Colonic mucosa (tissue), 4 donors: Measurements from ENCODE around the gene IL36RN. TPM values are rescaled to one million over a fixed set of nuclear protein-coding genes. Genes with fewer than 3 reads are reported as not detected.
A peak's percentile ranks its signal among the peaks of the same experiment; 100 is the strongest.

Experiments used
- DNase-seq: peaks from one replicate; pipeline ENCODE4 v3.0.0-alpha.2; 2020
- H3K27ac ChIP-seq: fragments of 200-600 bp; one replicate; pipeline ENCODE4 v1.8.0; 2021
- H3K27me3 ChIP-seq: fragments of 200-600 bp; one replicate; pipeline ENCODE4 v1.8.0; 2021
- H3K36me3 ChIP-seq: fragments of 200-600 bp; one replicate; pipeline ENCODE4 v1.8.0; 2021
- H3K4me1 ChIP-seq: fragments of 200-600 bp; one replicate; pipeline ENCODE4 v1.8.0; 2021; ENCODE audit warnings: mild to moderate bottlenecking
- H3K4me3 ChIP-seq: fragments of 200-600 bp; one replicate; pipeline ENCODE4 v1.8.0; 2021
- H3K9ac ChIP-seq, 2 donors: one replicate each; pipeline ENCODE4 v1.7.0; 2013; ENCODE audit warnings: control low read depth in 2 of 2, low read depth in 2 of 2, low read length in 2 of 2
- H3K9me3 ChIP-seq: fragments of 200-600 bp; one replicate; pipeline ENCODE4 v1.8.0; 2021
- CTCF ChIP-seq: fragments of 200-600 bp; IDR thresholded peaks from one replicate; pipeline ENCODE4 v1.8.0; 2022; ENCODE audit warnings: antibody characterized with exemption, mild to moderate bottlenecking
- intact Hi-C: fragments of 100-400 bp; cut with DNase I; formaldehyde crosslinking; loops from one replicate; pipeline ENCODE4 v1.14.1; 2022
- total RNA-seq, 2 donors: library from RNA; stranded (reverse); fragmentation: NEBNext Ultra II Directional in 1 of 2; extraction: Animal tissue kit (Norgen Biotek cat#: 25700) in 1 of 2; gene quantifications; one replicate each; pipeline ENCODE4 v1.2.1, GENCODE V29; 2021
- donor health status: healthy.
- donor health status: DM: no; HTN: no; CAD: no.
- donor health status: DM: no; HTN: no; CAD: no.

The IL36RN gene
- total RNA-seq, 2 donors from 2014 or later, result not detected

- Histone ChIP-seq H3K9ac (no peak overlapping the region), H3K4me3 (no peak overlapping the region), H3K4me1 (no peaks in the 10 kb centered on the region), H3K27me3 (no peaks in the 10 kb centered on the region), H3K9me3 (no peaks in the 10 kb centered on the region), H3K36me3 (no peaks in the 10 kb centered on the region), H3K27ac (no peak overlapping the region)
- TF ChIP-seq CTCF, result no peak
- intact Hi-C loops, result no loop called here
- DNase-seq, result no peak
Measured at GRCh38 chr2:113057117-113057516, 1.9 kb upstream of the IL36RN start.

GRCh38 chr2:113058411-113058994 is 495 bp upstream of the IL36RN start:
- Histone ChIP-seq H3K4me3 (no peak overlapping the region), H3K4me1 (no peaks in the 10 kb centered on the region), H3K27me3 (no peaks in the 10 kb centered on the region), H3K36me3 (no peaks in the 10 kb centered on the region), H3K9ac (no peak overlapping the region), H3K27ac (no peak overlapping the region), H3K9me3 (no peaks in the 10 kb centered on the region)
- no peak for TF ChIP-seq CTCF
- intact Hi-C loops, result no loop called here
- DNase-seq, result no peak

GRCh38 chr2:113060396-113060795 is 1.4 kb downstream of the IL36RN start:
- intact Hi-C loops, result no loop called here
- H3K27ac ChIP-seq, result no peak overlapping the region
- no peak for TF ChIP-seq CTCF
- no peak overlapping the region for H3K4me3 ChIP-seq
- no peaks in the 10 kb centered on the region for H3K27me3 ChIP-seq
- no peaks in the 10 kb centered on the region for H3K4me1 ChIP-seq
- H3K9me3 ChIP-seq, result no peaks in the 10 kb centered on the region
- DNase-seq, result peak; percentile 5
- no peaks in the 10 kb centered on the region for H3K36me3 ChIP-seq
- no peak overlapping the region for H3K9ac ChIP-seq

- Histone ChIP-seq H3K4me3 (no peak overlapping the region), H3K27ac (no peak overlapping the region), H3K9me3 (no peaks in the 10 kb centered on the region), H3K9ac (no peak overlapping the region), H3K36me3 (no peaks in the 10 kb centered on the region), H3K27me3 (no peaks in the 10 kb centered on the region), H3K4me1 (no peaks in the 10 kb centered on the region)
- no peak for TF ChIP-seq CTCF
- DNase-seq, result peak; percentile 0
- intact Hi-C loops, result no loop called here
Measured at GRCh38 chr2:113060796-113061195, 1.8 kb downstream of the IL36RN start.

GRCh38 chr2:113061241-113061640 is 2.2 kb downstream of the IL36RN start:
- no peak overlapping the region for H3K9ac ChIP-seq
- no peaks in the 10 kb centered on the region for H3K36me3 ChIP-seq
- no peak overlapping the region for H3K4me3 ChIP-seq
- H3K27me3 ChIP-seq, result no peaks in the 10 kb centered on the region
- intact Hi-C loops, result no loop called here
- no peak for TF ChIP-seq CTCF
- no peaks in the 10 kb centered on the region for H3K4me1 ChIP-seq
- peak; percentile 8 for DNase-seq
- H3K27ac ChIP-seq, result no peak overlapping the region
- H3K9me3 ChIP-seq, result no peaks in the 10 kb centered on the region
